Lung (tissue), 12 donors: ENCODE results near the gene PBRM1. TPM values are rescaled to one million over a fixed set of nuclear protein-coding genes. Genes with fewer than 3 reads are reported as not detected.

Experiments used
- ATAC-seq: fragments of 200-7000 bp; cut with Tn5 transposase; one replicate; pipeline ENCODE4 v1.9.1; 2020; ENCODE audit warnings: moderate number of reproducible peaks; ENCODE audit not compliant: insufficient read depth, low FRiP score
- DNase-seq, 3 donors: peaks; one replicate each; pipeline ENCODE4 v3.0.0-alpha.2; 2013 to 2017
- H3K27ac ChIP-seq, 2 donors: one replicate each; pipeline ENCODE4 v1.5.1; 2013; ENCODE audit warnings: mild to moderate bottlenecking in 2 of 2, moderate library complexity in 2 of 2, control low read depth in 1 of 2, inconsistent platforms in 1 of 2, low read depth in 1 of 2, low read length in 1 of 2
- H3K27me3 ChIP-seq, 3 donors: one replicate each; pipeline ENCODE4 v1.5.1; 2013; ENCODE audit warnings: low read length in 2 of 3; ENCODE audit not compliant: control insufficient read depth in 3 of 3, insufficient read depth in 3 of 3
- H3K36me3 ChIP-seq, 4 donors: one replicate each; pipeline ENCODE4 v1.5.1; 2013; ENCODE audit warnings: low read length in 4 of 4, mild to moderate bottlenecking in 1 of 4, moderate library complexity in 1 of 4; ENCODE audit not compliant: control insufficient read depth in 4 of 4, insufficient read depth in 4 of 4
- H3K4me1 ChIP-seq, 5 donors: one replicate each; pipeline ENCODE4 v1.5.1; 2013; ENCODE audit warnings: low read length in 5 of 5, mild to moderate bottlenecking in 2 of 5, moderate library complexity in 1 of 5; ENCODE audit not compliant: control insufficient read depth in 5 of 5, insufficient read depth in 5 of 5
- H3K4me3 ChIP-seq: one replicate; pipeline ENCODE4 v1.5.1; 2013; ENCODE audit warnings: mild to moderate bottlenecking, control low read depth, moderate library complexity
- H3K9ac ChIP-seq, 2 donors: one replicate each; pipeline ENCODE4 v1.5.1; 2013; ENCODE audit warnings: low read length in 2 of 2, control low read depth in 1 of 2; ENCODE audit not compliant: insufficient read depth in 1 of 2
- H3K9me3 ChIP-seq, 4 donors: one replicate each; pipeline ENCODE4 v1.5.1; 2013; ENCODE audit warnings: low read length in 3 of 4, mild to moderate bottlenecking in 1 of 4, moderate library complexity in 1 of 4; ENCODE audit not compliant: control insufficient read depth in 4 of 4, insufficient read depth in 3 of 4
- WGBS, 2 donors: extraction: QIAGEN DNeasy Blood & Tissue Kit; methylation state at CpG; one replicate each; pipeline ENCODE4 v1.1.7; 2013; 5-methylcytosine and 5-hydroxymethylcytosine counted together
- polyA plus RNA-seq, 2 donors: library from polyadenylated mRNA; stranded (reverse); fragments of 200-250 nt; gene quantifications; one replicate each; pipeline ENCODE4 v1.2.1, GENCODE V29; 2013
- total RNA-seq, 2 donors: library from RNA; depleted of rRNA in 1 of 2; stranded (reverse); fragments of >200 nt in 1 of 2; gene quantifications; one replicate each; pipeline ENCODE4 v1.2.1, GENCODE V29; 2014 to 2021
- TF ChIP-seq, protein P1 (sequence below): IDR thresholded peaks from 2 replicates; pipeline ENCODE4 v1.5.1; 2012; ENCODE audit warnings: mild to moderate bottlenecking; ENCODE audit errors: control extremely low read depth, extremely low read depth
- donor health status: control.
- donor health status: control.
- donor health status: Bipolar disorder and iron deficiency.
- donor health status: healthy.
- donor health status: DM: yes; HTN: yes; CAD: no.

Gene PBRM1
- total and polyA plus RNA-seq, 4 donors, result 9.8 to 92.8 (median 40.7) TPM

DNA sequence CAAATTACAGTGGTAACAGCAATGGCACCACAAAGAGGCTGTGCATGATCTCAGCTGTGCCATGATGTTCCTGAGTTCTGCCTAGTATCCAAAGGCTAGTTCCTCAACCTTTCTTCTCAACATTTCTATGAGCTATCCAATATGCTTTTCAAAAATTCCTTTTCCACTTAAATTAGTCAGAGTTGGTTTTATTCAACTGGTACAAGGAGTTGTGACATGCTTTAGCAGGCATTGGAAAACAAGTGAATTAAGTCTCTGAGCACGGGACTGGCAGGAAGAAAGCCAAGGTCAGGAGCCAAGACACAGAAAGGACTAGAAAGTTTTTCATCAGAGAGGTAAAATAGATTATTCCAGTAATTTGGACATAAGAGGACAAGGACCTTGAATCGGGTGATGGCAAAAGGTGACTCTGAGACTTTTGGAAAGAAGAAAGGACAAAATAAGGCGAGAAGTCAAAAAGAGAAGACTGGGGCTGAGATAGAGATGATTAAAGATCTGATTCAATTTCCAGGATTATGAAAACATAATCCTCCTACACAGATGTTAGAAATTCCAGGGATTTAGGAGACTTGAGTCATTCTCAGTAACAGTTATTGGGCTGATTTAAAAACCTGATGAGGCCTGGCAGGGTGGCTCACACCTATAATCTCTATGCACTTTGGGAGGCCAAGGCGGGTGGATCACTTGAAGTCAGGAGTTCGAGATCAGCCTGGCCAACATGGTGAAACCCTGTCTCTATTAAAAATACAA, 36.1 kb downstream of the PBRM1 start:
- H3K4me3 ChIP-seq, result no peak overlapping the region
- TF ChIP-seq, protein P1, sequence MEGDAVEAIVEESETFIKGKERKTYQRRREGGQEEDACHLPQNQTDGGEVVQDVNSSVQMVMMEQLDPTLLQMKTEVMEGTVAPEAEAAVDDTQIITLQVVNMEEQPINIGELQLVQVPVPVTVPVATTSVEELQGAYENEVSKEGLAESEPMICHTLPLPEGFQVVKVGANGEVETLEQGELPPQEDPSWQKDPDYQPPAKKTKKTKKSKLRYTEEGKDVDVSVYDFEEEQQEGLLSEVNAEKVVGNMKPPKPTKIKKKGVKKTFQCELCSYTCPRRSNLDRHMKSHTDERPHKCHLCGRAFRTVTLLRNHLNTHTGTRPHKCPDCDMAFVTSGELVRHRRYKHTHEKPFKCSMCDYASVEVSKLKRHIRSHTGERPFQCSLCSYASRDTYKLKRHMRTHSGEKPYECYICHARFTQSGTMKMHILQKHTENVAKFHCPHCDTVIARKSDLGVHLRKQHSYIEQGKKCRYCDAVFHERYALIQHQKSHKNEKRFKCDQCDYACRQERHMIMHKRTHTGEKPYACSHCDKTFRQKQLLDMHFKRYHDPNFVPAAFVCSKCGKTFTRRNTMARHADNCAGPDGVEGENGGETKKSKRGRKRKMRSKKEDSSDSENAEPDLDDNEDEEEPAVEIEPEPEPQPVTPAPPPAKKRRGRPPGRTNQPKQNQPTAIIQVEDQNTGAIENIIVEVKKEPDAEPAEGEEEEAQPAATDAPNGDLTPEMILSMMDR, result no peak
- H3K27ac ChIP-seq, result no peak overlapping the region
- H3K9me3 ChIP-seq, result no peaks in the 10 kb centered on the region
- DNase-seq (no peak), ATAC-seq (no peak)
- 75 to 96% methylated on average over 5 of the region's 5 CpGs for WGBS, 2 donors
- no peak overlapping the region for H3K9ac ChIP-seq
- no peaks in the 10 kb centered on the region for H3K27me3 ChIP-seq
- H3K4me1 ChIP-seq, result no peaks in the 10 kb centered on the region
- peaks cover 22 to 58% (median 32%) of the 10 kb centered on the region in 4 donors for H3K36me3 ChIP-seq

DNA sequence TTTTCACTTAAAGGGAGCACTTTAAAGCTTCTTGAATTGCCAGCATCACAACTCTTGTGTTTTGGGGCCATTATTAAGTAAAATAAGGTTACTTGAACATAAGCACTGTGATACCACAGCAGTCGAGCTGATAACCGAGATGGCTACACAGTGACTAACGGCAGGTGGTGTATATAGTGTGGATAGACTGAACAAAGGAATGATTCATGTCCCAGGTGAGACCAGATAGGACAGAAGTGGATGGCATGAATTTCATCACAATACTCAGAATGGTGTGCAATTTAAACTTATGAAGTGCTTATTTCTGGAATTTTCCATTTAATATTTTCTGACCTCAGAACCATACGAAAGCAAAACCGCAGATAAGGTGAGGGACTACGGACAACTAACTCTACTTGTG, 40.2 kb downstream of the PBRM1 start:
- DNase-seq, result no peak
- 93% methylated on average over 6 of the region's 6 CpGs for WGBS, 2 donors
- Histone ChIP-seq H3K9ac (no peak overlapping the region), H3K27ac (no peak overlapping the region), H3K4me3 (no peak overlapping the region), H3K9me3 (no peaks in the 10 kb centered on the region), H3K27me3 (no peaks in the 10 kb centered on the region), H3K4me1 (no peaks in the 10 kb centered on the region), H3K36me3 (peaks cover 19 to 57% (median 28%) of the 10 kb centered on the region in 4 donors)
- no peak for ATAC-seq
- TF ChIP-seq, protein P1, result no peak

DNA sequence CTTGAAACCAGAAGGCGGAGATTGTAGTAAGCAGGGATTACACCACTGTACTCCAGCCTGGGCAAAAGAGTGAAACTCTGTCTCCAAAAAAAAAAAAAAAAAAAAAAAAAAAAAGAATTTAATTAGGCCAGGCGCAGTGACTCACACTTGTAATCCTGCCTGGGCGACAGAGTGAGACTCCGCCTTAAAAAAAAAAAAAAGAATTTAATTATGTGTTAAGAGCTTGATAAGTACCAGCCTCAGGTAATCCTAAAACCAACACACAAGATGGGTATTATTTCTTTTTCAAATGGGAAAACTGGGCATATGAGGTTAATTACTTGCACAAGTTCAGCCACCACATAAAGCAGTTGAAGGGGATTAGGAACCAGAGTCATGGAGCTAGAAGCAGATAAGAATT, 49.0 kb downstream of the PBRM1 start:
- TF ChIP-seq, protein P1, result no peak
- no peak for DNase-seq
- Histone ChIP-seq H3K9ac (no peak overlapping the region), H3K27me3 (no peaks in the 10 kb centered on the region), H3K4me3 (no peak overlapping the region), H3K36me3 (peaks cover 17 to 43% (median 29%) of the 10 kb centered on the region in 4 donors), H3K4me1 (no peaks in the 10 kb centered on the region), H3K27ac (no peak overlapping the region), H3K9me3 (no peaks in the 10 kb centered on the region)
- 76 to 81% methylated on average over 4 of the region's 4 CpGs for WGBS, 2 donors
- no peak for ATAC-seq

DNA sequence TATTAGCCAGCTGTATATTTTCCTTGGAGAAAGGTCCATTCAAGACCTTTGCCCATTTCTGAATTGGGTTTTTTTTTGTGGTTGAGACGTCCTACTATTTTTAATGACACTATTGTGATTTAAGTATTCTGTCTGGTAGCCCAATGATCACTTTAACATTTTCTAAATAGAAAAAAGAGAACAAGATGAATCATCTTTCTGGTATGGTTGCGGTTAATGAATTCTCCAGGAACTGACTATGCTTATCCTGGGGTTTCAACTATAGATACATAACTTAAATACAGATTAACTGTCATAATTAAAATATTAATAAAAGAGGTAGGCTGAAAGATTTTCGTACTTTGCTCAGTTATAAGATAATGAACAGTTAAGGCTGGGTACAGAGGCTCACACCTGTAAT, 51.9 kb downstream of the PBRM1 start:
- no peaks in the 10 kb centered on the region for H3K4me1 ChIP-seq
- no peak overlapping the region for H3K27ac ChIP-seq
- H3K9ac ChIP-seq, result no peak overlapping the region
- ATAC-seq (no peak), DNase-seq (no peak)
- peaks cover 16 to 29% (median 23%) of the 10 kb centered on the region in 4 donors for H3K36me3 ChIP-seq
- WGBS, 2 donors, result 95 to 98% methylated on average over 3 of the region's 3 CpGs
- no peak overlapping the region for H3K4me3 ChIP-seq
- no peaks in the 10 kb centered on the region for H3K9me3 ChIP-seq
- TF ChIP-seq, protein P1, result no peak
- no peaks in the 10 kb centered on the region for H3K27me3 ChIP-seq
